Measurements from ENCODE around the gene CUEDC2. TPM values are rescaled to one million over a fixed set of nuclear protein-coding genes. Genes with fewer than 3 reads are reported as not detected.

The CUEDC2 gene
- total RNA-seq, 1 donor from 2014 or later, result 57.7 TPM

GRCh38 chr10:102473445-102474331, 41.3 kb upstream of the CUEDC2 start:
- no peaks in the 10 kb centered on the region for H3K9me3 Mint-ChIP-seq (ENCODE audit: low read depth)
- H3K36me3 Mint-ChIP-seq (ENCODE audit: low read depth), result no peaks in the 10 kb centered on the region
- H3K4me3 Mint-ChIP-seq (ENCODE audit: unreplicated experiment), result no peak overlapping the region
- no peaks in the 10 kb centered on the region for H3K27me3 Mint-ChIP-seq (ENCODE audit: low read depth)
- no peak for TF ChIP-seq CTCF (IDR thresholded peaks at IDR 0.05)
- H3K4me1 Mint-ChIP-seq (ENCODE audit: low read depth), result no peaks in the 10 kb centered on the region
- H3K27ac Mint-ChIP-seq (ENCODE audit: unreplicated experiment), result no peak overlapping the region
- DNase-seq (ENCODE audit: low spot score), result no peak

- no peaks in the 10 kb centered on the region for H3K27me3 Mint-ChIP-seq (ENCODE audit: low read depth)
- no peaks in the 10 kb centered on the region for H3K4me1 Mint-ChIP-seq (ENCODE audit: low read depth)
- H3K9me3 Mint-ChIP-seq (ENCODE audit: low read depth), result no peaks in the 10 kb centered on the region
- DNase-seq (ENCODE audit: low spot score), result no peak
- no peak overlapping the region for H3K27ac Mint-ChIP-seq (ENCODE audit: unreplicated experiment)
- no peak for TF ChIP-seq CTCF (IDR thresholded peaks at IDR 0.05)
- no peaks in the 10 kb centered on the region for H3K36me3 Mint-ChIP-seq (ENCODE audit: low read depth)
- no peak overlapping the region for H3K4me3 Mint-ChIP-seq (ENCODE audit: unreplicated experiment)
Measured at GRCh38 chr10:102470579-102471546, 38.5 kb upstream of the CUEDC2 start.

GRCh38 chr10:102468683-102469082, 36.3 kb upstream of the CUEDC2 start:
- no peak overlapping the region for H3K27ac Mint-ChIP-seq (ENCODE audit: unreplicated experiment)
- H3K27me3 Mint-ChIP-seq (ENCODE audit: low read depth), result no peaks in the 10 kb centered on the region
- DNase-seq (ENCODE audit: low spot score), result no peak
- H3K36me3 Mint-ChIP-seq (ENCODE audit: low read depth), result no peaks in the 10 kb centered on the region
- no peaks in the 10 kb centered on the region for H3K9me3 Mint-ChIP-seq (ENCODE audit: low read depth)
- no peak for TF ChIP-seq CTCF (IDR thresholded peaks at IDR 0.05)
- H3K4me1 Mint-ChIP-seq (ENCODE audit: low read depth), result no peaks in the 10 kb centered on the region
- H3K4me3 Mint-ChIP-seq (ENCODE audit: unreplicated experiment), result no peak overlapping the region

- Mint-ChIP-seq H3K36me3 (ENCODE audit: low read depth) (no peaks in the 10 kb centered on the region), H3K27ac (ENCODE audit: unreplicated experiment) (no peak overlapping the region), H3K4me1 (ENCODE audit: low read depth) (no peaks in the 10 kb centered on the region), H3K27me3 (ENCODE audit: low read depth) (no peaks in the 10 kb centered on the region), H3K4me3 (ENCODE audit: unreplicated experiment) (no peak overlapping the region), H3K9me3 (ENCODE audit: low read depth) (no peaks in the 10 kb centered on the region)
- no peak for TF ChIP-seq CTCF (IDR thresholded peaks at IDR 0.05)
- DNase-seq (ENCODE audit: low spot score), result no peak
Measured at GRCh38 chr10:102467971-102468438, 35.6 kb upstream of the CUEDC2 start.

- no peak for DNase-seq (ENCODE audit: low spot score)
- Mint-ChIP-seq H3K36me3 (ENCODE audit: low read depth) (no peaks in the 10 kb centered on the region), H3K4me3 (ENCODE audit: unreplicated experiment) (no peak overlapping the region), H3K9me3 (ENCODE audit: low read depth) (no peaks in the 10 kb centered on the region), H3K27me3 (ENCODE audit: low read depth) (peaks cover 5% of the 10 kb centered on the region), H3K4me1 (ENCODE audit: low read depth) (peaks cover 6% of the 10 kb centered on the region), H3K27ac (ENCODE audit: unreplicated experiment) (no peak overlapping the region)
- no peak for TF ChIP-seq CTCF (IDR thresholded peaks at IDR 0.05)
Measured at GRCh38 chr10:102467318-102467717, 34.9 kb upstream of the CUEDC2 start.

Data from chondrocyte (in vitro differentiated cells).